ENCODE measurements around the gene GAK. TPM values are rescaled to one million over a fixed set of nuclear protein-coding genes. Genes with fewer than 3 reads are reported as not detected.

Gene GAK
- total and polyA plus RNA-seq, 2 of the 13 experiments (the other 11 are each of a cell fraction or from before 2014, with no cell fraction given) = 17.5 to 44.3 TPM

- TF ChIP-seq ZNF550 (CRISPR knock-in tag; IDR thresholded peaks at IDR 0.05; ENCODE audit: borderline replicate concordance) = no peak
Observed at GRCh38 chr4:909821-910220, 22.3 kb downstream of the GAK start (continued).

GRCh38 chr4:909131-909571 is 23.0 kb downstream of the GAK start:
- Histone ChIP-seq H3K27me3 (ENCODE audit: control insufficient read depth in 1 of 2, insufficient read depth in 2 of 2, low read length in 2 of 2) (no peaks in the 10 kb centered on the region), H3K36me3 (replicated peaks in 1 of 2; ENCODE audit: control insufficient read depth in 1 of 2, insufficient read depth in 2 of 2, low read length in 2 of 2) (peaks cover 13 to 29% of the 10 kb centered on the region in 2 experiments; a peak in 4 of 5 replicates), H3K4me3 (replicated peaks in 1 of 3; ENCODE audit: insufficient read depth in 1 of 3, low read depth in 2 of 3, low read length in 3 of 3) (no peak overlapping the region), H3K4me2 (ENCODE audit: low read depth, low read length) (no peak overlapping the region), H3K79me2 (ENCODE audit: insufficient read depth, low read length) (no peaks in the 10 kb centered on the region), H2AFZ (ENCODE audit: low read length) (no peak overlapping the region), H3K9ac (ENCODE audit: insufficient read depth, low read depth, low read length) (no peak overlapping the region), H4K20me1 (ENCODE audit: insufficient read depth, low read length) (no peaks in the 10 kb centered on the region), H3K9me3 (ENCODE audit: low read length) (no peaks in the 10 kb centered on the region), H3K27ac (ENCODE audit: extremely low read length, insufficient read depth, low read length) (no peak overlapping the region), H3K4me1 (ENCODE audit: insufficient read depth, low read length) (no peaks in the 10 kb centered on the region)
- ATAC-seq (no peak), FAIRE-seq (no peak), DNase-seq (ENCODE audit: low spot score) (no peak)
- ChIA-PET CTCF (ENCODE audit: low intra/inter-chr PET ratio, low total read pairs) (no interaction called here), POLR2A (no interaction called here)
- WGBS (ENCODE audit: low lambda C conversion rate) = 98% methylated on average over 26 of the region's 26 CpGs
- intact Hi-C loops (cut with micrococcal nuclease; ENCODE audit: unreplicated experiment) = no loop called here
- in situ Hi-C loops (cut with HindIII; ENCODE audit: extremely low pct_ligation_motif_present, low pct_unique_long_range_greater_than_20kb) = no loop called here
- BruUV-seq (replicated peaks) = no TSS peak
- TF ChIP-seq TSC22D2 (CRISPR knock-in tag; IDR thresholded peaks at IDR 0.05; ENCODE audit: borderline replicate concordance) (no peak), NR2C2 (CRISPR knock-in tag; IDR thresholded peaks at IDR 0.05; ENCODE audit: borderline replicate concordance) (no peak), ZIK1 (CRISPR knock-in tag; IDR thresholded peaks at IDR 0.05; ENCODE audit: borderline replicate concordance, low read depth) (no peak), POLR2A (IDR thresholded peaks at IDR 0.05; ENCODE audit: insufficient read depth in 1 of 2, low read depth in 2 of 2, low read length in 2 of 2) (no peak), ZNF564 (CRISPR knock-in tag; IDR thresholded peaks at IDR 0.05) (no peak), ATF4 (CRISPR knock-in tag; IDR thresholded peaks at IDR 0.05) (no peak), REXO4 (CRISPR knock-in tag; IDR thresholded peaks at IDR 0.05; ENCODE audit: borderline replicate concordance) (no peak), ARID3A (IDR thresholded peaks at IDR 0.05; ENCODE audit: low read depth, low read length) (no peak), ZBTB26 (CRISPR knock-in tag; IDR thresholded peaks at IDR 0.05; ENCODE audit: borderline replicate concordance) (no peak), ATF2 (CRISPR knock-in tag; IDR thresholded peaks at IDR 0.05) (no peak), ZNF512 (CRISPR knock-in tag; IDR thresholded peaks at IDR 0.05) (no peak)
